Nucleus accumbens (tissue), 56 donors: Measurements from ENCODE around the gene UMPS.
A peak's percentile ranks its signal among the peaks of the same experiment; 100 is the strongest.
"Not testable (repeated sequence)": the region's sequence is repeated elsewhere in the genome, so short reads cannot be mapped to it uniquely, and the experiment has no call there.

Source experiments
- DNase-seq, 56 donors: peaks; one replicate each; lab custom pipeline; 2025; lab: John Stamatoyannopoulos, UW

Gene UMPS

GRCh38 chr3:124705552-124705951, 24.7 kb upstream of the UMPS start:
- no peak for DNase-seq

- DNase-seq, result not testable (repeated sequence)
Measured at GRCh38 chr3:124707223-124707622, 23.0 kb upstream of the UMPS start.

- no peak for DNase-seq
Measured at GRCh38 chr3:124707656-124708062, 22.6 kb upstream of the UMPS start.

GRCh38 chr3:124714223-124714853, 15.9 kb upstream of the UMPS start:
- no peak for DNase-seq

- no peak for DNase-seq
Measured at GRCh38 chr3:124722589-124722988, 7.7 kb upstream of the UMPS start.

GRCh38 chr3:124730941-124731297, 667 bp downstream of the UMPS start:
- no peak for DNase-seq

- DNase-seq, result no peak
Measured at GRCh38 chr3:124731760-124732159, 1.5 kb downstream of the UMPS start.

GRCh38 chr3:124741027-124741426, 10.8 kb downstream of the UMPS start:
- DNase-seq, result no peak

GRCh38 chr3:124745756-124746155, 15.5 kb downstream of the UMPS start:
- DNase-seq, result no peak

GRCh38 chr3:124747111-124747981, 17.1 kb downstream of the UMPS start:
- DNase-seq, result no peak

GRCh38 chr3:124748560-124749198, 18.4 kb downstream of the UMPS start:
- DNase-seq, result no peak

GRCh38 chr3:124749877-124750276, 19.6 kb downstream of the UMPS start:
- not testable (repeated sequence) for DNase-seq

- no peak for DNase-seq
Measured at GRCh38 chr3:124751501-124751900, 21.2 kb downstream of the UMPS start.

- no peak for DNase-seq
Measured at GRCh38 chr3:124752051-124752450, 21.8 kb downstream of the UMPS start.

GRCh38 chr3:124757926-124758325, 27.7 kb downstream of the UMPS start:
- DNase-seq, result not testable (repeated sequence)

GRCh38 chr3:124758851-124759635, 28.8 kb downstream of the UMPS start:
- DNase-seq, result no peak

- no peak for DNase-seq
Measured at GRCh38 chr3:124759666-124760401, 29.6 kb downstream of the UMPS start.

- DNase-seq, result no peak
Measured at GRCh38 chr3:124760601-124761000, 30.3 kb downstream of the UMPS start.

GRCh38 chr3:124761250-124761796, 31.1 kb downstream of the UMPS start:
- peak in 52 of 56 donors; percentile 4 to 92 (median 67) for DNase-seq
